HG03280 (cell line): ENCODE results near the gene KHNYN.
"Not testable (repeated sequence)": the region's sequence is repeated elsewhere in the genome, so short reads cannot be mapped to it uniquely, and the experiment has no call there.

Experiments
- ATAC-seq: cut with Tn5 transposase; IDR thresholded peaks from one replicate; pipeline ENCODE4 v1.9.1; 2021; ENCODE audit warnings: mild to moderate bottlenecking, moderate library complexity; ENCODE audit not compliant: unreplicated experiment

The KHNYN gene

DNA sequence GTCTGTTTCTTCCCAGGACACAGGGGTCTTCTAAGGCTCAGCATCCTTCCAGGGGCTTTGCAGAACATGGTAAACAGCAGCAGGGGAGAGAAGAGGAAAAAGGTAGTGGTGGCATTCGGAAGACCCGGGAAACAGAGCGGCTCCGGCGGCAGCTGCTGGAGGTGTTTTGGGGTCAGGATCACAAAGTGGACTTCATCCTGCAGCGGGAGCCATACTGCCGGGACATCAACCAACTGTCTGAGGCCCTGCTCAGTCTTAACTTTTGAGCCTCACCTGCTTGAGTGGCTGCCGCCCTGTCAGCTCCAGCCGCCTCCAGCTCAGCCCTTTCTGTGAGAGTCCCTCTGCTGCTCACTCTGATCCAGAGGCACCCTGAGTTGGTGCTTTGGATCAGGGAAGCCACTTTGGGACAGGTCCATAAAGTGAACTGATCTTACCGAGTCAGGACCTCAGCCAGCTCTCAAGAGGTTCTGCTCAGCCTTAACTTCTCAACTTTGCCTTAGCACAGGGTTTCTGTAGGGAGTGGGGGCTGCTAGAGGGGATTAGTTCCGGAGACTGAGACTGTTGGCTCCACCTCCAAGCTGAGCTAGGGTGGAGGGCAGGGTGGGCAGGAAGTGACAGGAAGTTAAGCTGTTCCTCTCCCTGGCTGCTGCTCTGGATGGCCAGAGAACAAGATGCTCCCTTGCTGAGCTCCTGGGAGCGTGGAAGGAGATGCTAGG, 7.4 kb downstream of the KHNYN start:
- no peak for ATAC-seq

DNA sequence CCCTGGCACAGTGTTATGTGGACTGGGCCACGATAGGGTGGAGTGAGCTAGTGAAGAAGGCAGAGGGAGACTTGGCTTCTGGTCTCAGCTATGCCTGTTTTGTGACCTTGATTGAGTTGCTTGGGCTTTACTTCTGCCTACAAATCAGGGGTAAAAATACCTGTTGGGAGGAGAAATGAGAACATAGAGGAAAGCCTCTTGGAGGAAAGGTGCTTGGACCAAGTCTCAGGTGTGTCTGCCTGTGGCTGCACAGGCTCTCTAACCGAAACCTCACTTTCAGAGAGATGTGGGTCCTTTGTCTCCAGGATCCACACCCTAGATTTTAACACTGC, 7.9 kb downstream of the KHNYN start:
- no peak for ATAC-seq

DNA sequence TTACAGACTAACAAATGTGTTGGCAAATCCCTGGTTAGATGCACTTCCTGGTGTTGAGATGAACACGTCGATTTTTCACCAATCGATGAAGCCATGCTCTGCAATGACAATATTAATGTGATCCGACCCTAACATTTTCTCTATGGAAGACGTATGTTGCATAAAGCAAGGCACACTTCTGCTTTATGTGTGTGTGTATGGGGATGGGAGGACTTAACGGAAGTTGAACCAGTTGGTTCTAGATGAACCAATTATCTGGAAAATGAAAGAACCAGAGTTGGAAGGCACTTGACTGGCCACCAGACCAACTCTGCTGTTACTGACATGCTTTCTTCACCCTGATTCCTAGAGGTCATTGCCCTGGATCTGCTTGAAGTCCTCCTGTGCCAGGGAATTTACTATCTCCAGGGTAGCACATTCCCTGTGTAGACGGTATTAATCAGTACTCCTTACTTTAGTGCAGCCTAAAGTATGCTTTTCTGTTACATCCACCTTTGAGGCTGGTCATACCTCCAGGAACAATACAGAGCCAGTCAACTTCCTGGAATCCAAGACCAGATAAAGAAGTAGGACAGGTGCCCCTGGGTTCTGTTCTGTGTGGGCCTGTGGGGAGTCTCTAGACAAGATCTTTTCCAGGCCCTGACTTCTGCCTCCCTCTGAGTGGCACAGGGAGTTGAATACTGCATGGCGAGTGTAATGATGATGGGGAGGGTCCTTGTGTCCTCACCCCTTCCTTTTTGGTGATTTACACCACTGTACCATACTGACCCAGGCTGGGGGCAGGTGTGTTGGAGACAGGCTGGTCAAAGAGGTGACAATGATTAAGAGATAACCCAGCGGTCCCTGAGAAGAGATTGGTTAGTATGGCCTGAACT, 8.7 kb downstream of the KHNYN start:
- no peak for ATAC-seq

DNA sequence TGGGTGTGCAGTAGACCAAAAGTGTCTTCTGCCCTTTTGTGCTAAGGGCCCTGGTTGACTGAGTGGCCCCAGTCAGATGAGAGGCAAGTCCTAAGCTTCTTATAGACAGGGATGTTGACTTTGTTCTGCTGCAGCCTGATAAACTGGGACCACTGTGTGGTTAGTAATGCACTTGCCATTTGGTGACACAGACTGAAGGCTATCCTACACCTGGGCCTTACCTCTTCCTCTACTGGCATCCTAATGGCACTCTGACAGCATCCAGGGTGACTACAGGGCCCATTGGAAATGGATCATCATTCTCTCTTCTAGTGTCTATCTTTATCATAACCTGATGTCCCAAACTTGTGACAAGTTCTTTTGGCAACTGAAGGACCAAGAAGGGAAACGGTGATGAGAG, 9.5 kb downstream of the KHNYN start:
- ATAC-seq, result no peak

- no peak for ATAC-seq
Observed at GRCh38 chr14:24439830-24440605, 10.3 kb downstream of the KHNYN start.

DNA sequence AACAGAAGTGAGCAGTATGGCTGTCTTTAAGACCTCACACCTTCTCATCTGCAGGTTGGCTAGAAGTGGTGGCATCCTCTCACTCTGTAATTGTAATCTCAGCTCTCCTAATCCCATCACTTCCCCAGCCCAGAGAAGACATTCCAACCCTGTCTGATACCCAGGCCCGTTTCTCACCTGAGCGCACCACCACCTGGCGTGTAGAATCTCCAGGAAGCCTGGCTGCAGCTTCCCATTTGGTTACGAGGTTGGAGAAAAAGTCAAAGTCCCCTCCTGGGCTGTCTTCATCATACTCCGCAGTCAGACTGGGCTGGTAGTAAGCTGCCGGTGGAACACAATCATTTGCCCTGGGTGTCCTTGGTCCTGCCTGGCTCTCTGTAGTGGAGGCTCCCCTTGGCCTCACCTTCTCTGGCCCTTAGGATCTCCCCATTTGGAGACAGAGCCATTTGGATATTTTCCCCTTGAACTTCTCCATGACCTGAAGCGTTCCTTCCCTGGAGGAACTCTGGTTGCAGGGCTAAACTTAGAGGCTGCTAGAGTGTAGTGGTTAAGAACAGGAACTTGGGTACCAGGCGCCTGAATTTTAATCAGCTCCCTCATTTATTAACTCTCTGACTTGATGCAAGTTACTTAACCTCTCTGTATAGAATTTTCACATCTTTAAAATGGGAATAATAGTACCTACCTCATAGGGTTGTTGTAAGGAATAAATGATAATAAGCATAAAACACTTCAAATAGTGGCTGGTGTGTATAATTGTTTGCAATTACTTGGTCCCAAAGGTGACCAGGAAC, 11.0 kb downstream of the KHNYN start:
- no peak for ATAC-seq

DNA sequence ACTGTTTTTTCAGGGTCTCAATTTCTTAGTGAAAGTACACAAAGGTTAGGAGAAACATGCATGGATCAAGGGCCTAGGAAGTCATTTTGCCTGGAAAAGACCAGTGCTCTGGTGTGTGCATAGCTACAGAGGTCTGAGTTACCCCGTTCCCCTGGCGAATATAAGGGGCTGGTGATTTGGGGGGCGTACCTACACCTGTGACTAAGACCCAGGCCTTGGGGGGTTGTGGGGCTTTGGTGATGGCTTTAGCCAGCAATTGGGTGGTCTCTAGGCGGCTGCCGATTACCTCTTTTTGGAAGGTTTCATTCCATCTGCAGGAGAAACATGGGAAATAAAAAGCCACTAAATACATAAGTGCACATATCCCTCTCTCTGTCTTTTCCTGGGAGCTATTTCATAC, 11.7 kb downstream of the KHNYN start:
- ATAC-seq, result no peak

GRCh38 chr14:24441904-24442239, 12.1 kb downstream of the KHNYN start:
- ATAC-seq, result no peak

- peak; percentile 85 for ATAC-seq
Observed at GRCh38 chr14:24442240-24443052, 12.7 kb downstream of the KHNYN start, which contains the start of gene SDR39U1. Gene SDR39U1, minus strand, starts transcription at chr14:24442776. Its CDS starts 7 bp downstream, at chr14:24442769.

DNA sequence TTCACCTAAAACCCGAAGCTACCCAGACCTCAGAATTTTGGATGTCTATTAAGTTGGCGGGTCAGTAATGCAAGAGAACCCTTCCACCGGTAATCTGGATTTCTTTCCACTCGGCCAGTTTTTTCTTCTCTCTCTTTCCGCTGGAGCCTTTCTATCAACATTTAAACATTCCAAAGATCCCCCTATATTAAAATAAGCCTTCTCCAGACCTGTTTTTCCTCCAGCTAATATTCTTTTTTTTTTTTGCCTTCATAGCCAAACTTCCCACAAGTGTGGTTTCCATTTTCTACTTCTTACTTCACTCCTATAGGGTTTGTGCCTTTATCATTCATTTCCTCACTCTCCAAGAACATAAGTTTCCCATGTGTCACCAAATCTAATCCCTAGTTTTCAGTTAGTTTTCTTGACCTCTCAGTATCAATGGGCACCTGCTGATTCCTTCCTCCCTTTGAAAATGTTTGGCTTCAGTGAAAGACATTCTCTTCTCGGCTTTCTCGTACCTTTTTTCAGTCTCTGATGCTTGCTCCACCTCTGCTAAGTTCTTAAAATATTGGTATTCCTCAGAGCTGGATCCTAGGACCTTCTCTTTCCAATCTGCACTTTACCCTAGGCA, 13.4 kb downstream of the KHNYN start:
- no peak for ATAC-seq

DNA sequence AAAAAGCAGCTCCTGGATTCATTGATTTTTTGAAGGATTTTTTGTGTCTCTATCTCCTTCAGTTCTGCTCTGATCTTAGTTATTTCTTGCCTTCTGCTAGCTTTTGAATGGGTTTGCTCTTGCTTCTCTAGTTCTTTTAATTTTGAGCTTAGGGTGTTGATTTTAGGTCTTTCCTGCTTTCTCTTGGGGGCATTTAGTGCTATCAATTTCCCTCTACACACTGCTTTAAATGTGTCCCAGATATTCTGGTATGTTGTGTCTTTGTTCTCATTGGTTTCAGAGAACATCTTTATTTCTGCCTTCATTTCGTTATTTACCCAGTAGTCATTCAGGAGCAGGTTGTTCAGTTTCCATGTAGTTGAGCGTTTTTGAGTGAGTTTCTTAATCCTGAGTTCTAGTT, 21.1 kb downstream of the KHNYN start:
- ATAC-seq, result not testable (repeated sequence)

DNA sequence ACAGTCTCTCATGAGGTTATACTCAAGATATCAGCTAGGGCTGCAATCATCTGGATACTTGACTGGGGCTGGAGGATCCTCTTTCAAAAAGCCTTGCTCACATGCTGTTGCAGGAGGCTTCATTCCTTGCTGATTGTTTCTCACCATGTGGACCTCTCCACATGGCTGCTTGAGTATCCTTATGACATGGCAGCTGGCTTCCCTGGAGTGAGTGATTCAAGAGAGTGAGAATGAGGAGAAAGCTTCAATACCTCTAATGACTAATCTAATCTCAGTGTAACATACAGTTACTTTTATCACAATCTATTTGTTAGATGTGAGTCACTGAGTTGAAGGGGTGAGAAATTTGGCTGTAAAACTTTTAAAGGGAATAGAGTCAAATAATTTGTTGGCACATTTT, 27.2 kb downstream of the KHNYN start:
- no peak for ATAC-seq

DNA sequence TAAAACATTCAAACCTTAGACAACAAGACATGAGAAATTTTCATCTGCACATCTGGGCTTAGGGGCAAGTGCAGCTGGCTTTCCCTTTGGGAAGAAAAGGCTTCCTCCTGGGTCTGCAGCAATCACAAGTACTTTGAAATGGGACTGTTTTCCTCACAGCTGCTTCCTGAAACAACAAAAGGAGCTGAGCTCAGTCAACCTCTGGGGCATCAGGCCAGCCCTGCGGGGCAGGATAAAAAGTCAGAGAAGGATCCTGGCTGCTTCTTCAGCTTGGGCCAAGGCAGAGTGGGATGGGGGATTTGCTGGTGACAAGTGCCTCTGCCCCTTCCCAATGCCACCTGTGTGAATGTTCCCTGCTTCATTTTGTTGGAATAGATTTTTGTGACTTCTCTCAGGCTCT, 29.0 kb downstream of the KHNYN start:
- ATAC-seq, result no peak

- ATAC-seq, result no peak
Observed at GRCh38 chr14:24459331-24459730, 29.6 kb downstream of the KHNYN start.

GRCh38 chr14:24461336-24461735, 31.6 kb downstream of the KHNYN start:
- ATAC-seq, result no peak

DNA sequence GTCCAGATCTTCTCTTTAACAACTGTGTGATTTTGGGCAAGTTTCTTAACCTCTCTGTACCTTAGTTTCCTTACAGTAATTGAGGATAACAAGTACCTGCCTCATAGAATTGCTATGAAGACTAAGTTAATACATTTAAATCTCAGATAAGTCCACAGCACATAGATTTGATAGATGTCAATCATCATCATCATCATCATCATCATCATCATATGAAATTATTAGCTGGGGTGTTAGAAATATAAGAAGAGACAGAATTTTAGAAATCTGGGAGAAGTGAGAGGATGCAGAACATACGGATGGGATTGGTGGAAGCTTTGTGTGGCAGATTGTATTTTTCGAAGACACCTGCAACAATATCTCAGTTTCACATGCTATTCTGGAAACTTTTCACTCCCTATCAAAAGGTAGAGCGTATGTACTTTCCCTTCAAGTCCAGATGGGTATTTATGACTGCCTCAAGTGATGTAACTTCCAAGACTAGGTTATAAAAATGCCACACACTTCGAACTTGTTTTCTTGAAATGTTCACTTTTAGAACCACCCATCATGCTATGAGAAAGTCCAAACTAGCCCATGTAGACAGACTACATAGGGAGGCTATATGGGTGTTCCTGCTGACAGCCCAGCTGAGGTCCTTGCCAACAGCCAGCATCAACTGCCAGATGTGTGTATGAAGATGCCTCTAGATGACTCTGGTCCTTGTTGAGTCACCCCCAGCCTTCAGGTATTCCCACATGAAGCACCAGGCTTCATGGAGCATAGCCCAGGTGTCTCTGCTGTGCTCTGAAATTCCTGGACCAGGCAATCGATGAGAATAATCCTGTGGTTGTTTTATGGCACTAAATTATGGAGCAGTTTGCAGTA, 33.5 kb downstream of the KHNYN start:
- no peak for ATAC-seq

- no peak for ATAC-seq
Observed at GRCh38 chr14:24463884-24464785, 34.4 kb downstream of the KHNYN start.

- ATAC-seq, result no peak
Observed at GRCh38 chr14:24465368-24465767, 35.6 kb downstream of the KHNYN start.
